DMS153 (cell line): Measurements from ENCODE around the gene HMGA1.

Source experiments
- DNase-seq: peaks from one replicate; lab custom pipeline; 2025; lab: John Stamatoyannopoulos, UW

The HMGA1 gene

GRCh38 chr6:34292954-34293353 is 56.3 kb downstream of the HMGA1 start:
- DNase-seq: no peak

GRCh38 chr6:34295721-34296120 is 59.0 kb downstream of the HMGA1 start:
- no peak for DNase-seq
